Neural crest cell (in vitro differentiated cells): ENCODE data around the gene GPR139. TPM values are rescaled to one million over a fixed set of nuclear protein-coding genes. Genes with fewer than 3 reads are reported as not detected.

Experiments
- DNase-seq: peaks from one replicate; pipeline ENCODE4 v3.0.0; 2021; ENCODE audit warnings: low read depth, mixed read lengths, low spot score
- H3K27ac Mint-ChIP-seq: one replicate; pipeline ENCODE4 v1.8.0; 2021; ENCODE audit warnings: mild to moderate bottlenecking, mixed read lengths; ENCODE audit not compliant: unreplicated experiment
- H3K27me3 Mint-ChIP-seq: 2 replicates; pipeline ENCODE4 v1.8.0; 2021; ENCODE audit warnings: low read depth, mild to moderate bottlenecking, mixed read lengths
- H3K36me3 Mint-ChIP-seq: 2 replicates; pipeline ENCODE4 v1.8.0; 2021; ENCODE audit warnings: low read depth, mild to moderate bottlenecking, mixed read lengths
- H3K4me1 Mint-ChIP-seq: 2 replicates; pipeline ENCODE4 v1.8.0; 2021; ENCODE audit warnings: mixed read lengths
- H3K4me3 Mint-ChIP-seq: one replicate; pipeline ENCODE4 v1.8.0; 2021; ENCODE audit warnings: mild to moderate bottlenecking, mixed read lengths
- H3K9me3 Mint-ChIP-seq: 2 replicates; pipeline ENCODE4 v1.8.0; 2021; ENCODE audit warnings: mixed read lengths
- total RNA-seq: library from RNA; stranded (reverse); gene quantifications from 2 replicates; pipeline ENCODE4 v1.2.1, GENCODE V29; 2021
- TF ChIP-seq, protein P1 (sequence below): fragments of 200-600 bp; sonication (generic); conservative IDR thresholded peaks from 2 replicates; pipeline ENCODE4 v1.5.0; 2021; ENCODE audit warnings: antibody characterized with exemption, mild to moderate bottlenecking

GPR139 gene
- total RNA-seq, 1 donor from 2014 or later, result not detected

DNA sequence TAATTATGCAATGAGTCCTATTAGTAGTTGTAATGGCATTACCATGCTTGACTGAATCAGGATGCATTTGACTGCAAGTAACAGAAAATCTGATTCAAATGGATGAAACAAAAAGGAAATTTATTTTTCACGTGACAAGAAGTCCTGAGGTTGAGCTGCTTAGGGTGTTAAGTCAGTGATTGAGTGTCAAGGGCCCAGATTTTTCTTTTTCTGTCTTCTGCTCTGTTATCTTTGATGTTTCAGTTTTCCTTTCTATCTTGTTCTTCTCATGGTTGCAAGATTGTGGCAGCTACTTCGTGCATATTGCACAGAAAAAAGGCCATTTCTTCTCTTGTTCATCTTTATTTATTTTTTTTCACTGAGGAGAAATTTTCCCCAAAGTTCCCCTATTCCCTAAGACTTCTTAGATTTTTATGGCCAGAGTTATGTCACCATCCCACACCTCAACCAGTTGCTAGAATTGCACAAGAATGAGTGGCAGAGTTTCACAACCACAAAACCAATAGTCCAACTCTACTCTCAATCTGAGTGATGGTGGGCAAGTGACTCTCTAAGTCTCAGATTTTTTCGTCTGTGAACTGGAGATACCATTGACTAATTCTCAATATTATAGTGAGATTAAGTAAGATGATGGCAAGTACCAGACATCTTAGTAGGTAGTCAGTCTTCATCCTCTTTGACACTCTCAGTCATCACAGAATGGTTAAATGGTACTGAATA, 15.7 kb upstream of the GPR139 start:
- no peaks in the 10 kb centered on the region for H3K36me3 Mint-ChIP-seq
- no peak overlapping the region for H3K4me3 Mint-ChIP-seq
- TF ChIP-seq, protein P1, sequence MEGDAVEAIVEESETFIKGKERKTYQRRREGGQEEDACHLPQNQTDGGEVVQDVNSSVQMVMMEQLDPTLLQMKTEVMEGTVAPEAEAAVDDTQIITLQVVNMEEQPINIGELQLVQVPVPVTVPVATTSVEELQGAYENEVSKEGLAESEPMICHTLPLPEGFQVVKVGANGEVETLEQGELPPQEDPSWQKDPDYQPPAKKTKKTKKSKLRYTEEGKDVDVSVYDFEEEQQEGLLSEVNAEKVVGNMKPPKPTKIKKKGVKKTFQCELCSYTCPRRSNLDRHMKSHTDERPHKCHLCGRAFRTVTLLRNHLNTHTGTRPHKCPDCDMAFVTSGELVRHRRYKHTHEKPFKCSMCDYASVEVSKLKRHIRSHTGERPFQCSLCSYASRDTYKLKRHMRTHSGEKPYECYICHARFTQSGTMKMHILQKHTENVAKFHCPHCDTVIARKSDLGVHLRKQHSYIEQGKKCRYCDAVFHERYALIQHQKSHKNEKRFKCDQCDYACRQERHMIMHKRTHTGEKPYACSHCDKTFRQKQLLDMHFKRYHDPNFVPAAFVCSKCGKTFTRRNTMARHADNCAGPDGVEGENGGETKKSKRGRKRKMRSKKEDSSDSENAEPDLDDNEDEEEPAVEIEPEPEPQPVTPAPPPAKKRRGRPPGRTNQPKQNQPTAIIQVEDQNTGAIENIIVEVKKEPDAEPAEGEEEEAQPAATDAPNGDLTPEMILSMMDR, result no peak
- peaks cover 73% of the 10 kb centered on the region for H3K27me3 Mint-ChIP-seq
- H3K4me1 Mint-ChIP-seq, result no peaks in the 10 kb centered on the region
- no peaks in the 10 kb centered on the region for H3K9me3 Mint-ChIP-seq
- no peak for DNase-seq
- no peak overlapping the region for H3K27ac Mint-ChIP-seq

DNA sequence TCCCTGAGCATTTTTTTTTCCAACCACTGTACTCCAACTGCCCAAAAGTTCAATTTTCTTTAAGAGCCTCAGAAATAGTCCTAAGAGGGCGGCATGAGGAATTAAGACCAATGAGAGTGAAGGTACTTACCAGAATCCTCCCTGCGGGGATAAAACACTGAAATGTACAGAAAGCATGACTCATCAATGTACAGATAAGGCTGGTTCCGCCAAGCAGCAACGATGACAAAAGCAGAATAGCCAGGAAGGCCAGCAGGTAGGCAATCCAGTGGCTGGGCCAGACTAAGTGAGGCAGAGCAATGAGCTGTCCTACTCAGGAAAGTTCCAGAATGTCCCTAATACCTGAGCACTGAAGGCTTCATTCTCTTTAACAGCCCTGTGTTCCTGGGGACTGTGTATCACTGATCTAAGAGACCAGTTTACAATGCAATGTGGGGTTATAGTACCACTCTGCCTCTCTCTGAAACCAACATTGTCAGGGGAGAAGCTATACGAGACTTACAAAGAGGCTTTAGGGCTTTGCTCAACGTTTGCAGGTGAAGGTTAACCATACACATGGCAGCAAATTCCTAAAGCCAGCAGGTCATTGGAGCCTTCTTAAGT, 11.0 kb upstream of the GPR139 start:
- H3K27ac Mint-ChIP-seq, result peak overlapping the region; percentile 20
- TF ChIP-seq, protein P1, result no peak
- H3K4me3 Mint-ChIP-seq, result no peak overlapping the region

GRCh38 chr16:20079106-20079505, 5.4 kb upstream of the GPR139 start:
- Mint-ChIP-seq H3K36me3 (no peaks in the 10 kb centered on the region), H3K9me3 (no peaks in the 10 kb centered on the region), H3K4me3 (no peak overlapping the region), H3K27ac (no peak overlapping the region), H3K4me1 (peaks cover 5% of the 10 kb centered on the region), H3K27me3 (peaks cover 80% of the 10 kb centered on the region)
- no peak for DNase-seq
- TF ChIP-seq, protein P1, result no peak

More for the DNA sequence above, 11.0 kb upstream of the GPR139 start:
- H3K36me3 Mint-ChIP-seq, result no peaks in the 10 kb centered on the region
- no peaks in the 10 kb centered on the region for H3K4me1 Mint-ChIP-seq
- no peak for DNase-seq
- H3K9me3 Mint-ChIP-seq, result no peaks in the 10 kb centered on the region
- peaks cover 61% of the 10 kb centered on the region for H3K27me3 Mint-ChIP-seq

GRCh38 chr16:20075243-20075642, 1.6 kb upstream of the GPR139 start:
- DNase-seq, result no peak
- peak overlapping the region; percentile 61 for H3K4me3 Mint-ChIP-seq
- H3K27me3 Mint-ChIP-seq, result peaks cover 86% of the 10 kb centered on the region
- no peaks in the 10 kb centered on the region for H3K9me3 Mint-ChIP-seq
- H3K4me1 Mint-ChIP-seq, result peaks cover 11% of the 10 kb centered on the region
- H3K27ac Mint-ChIP-seq, result no peak overlapping the region
- no peaks in the 10 kb centered on the region for H3K36me3 Mint-ChIP-seq
- TF ChIP-seq, protein P1, result no peak

GRCh38 chr16:20074099-20074991, 655 bp upstream of the GPR139 start:
- Mint-ChIP-seq H3K4me1 (peaks cover 11% of the 10 kb centered on the region), H3K36me3 (no peaks in the 10 kb centered on the region), H3K27me3 (peaks cover 92% of the 10 kb centered on the region), H3K9me3 (no peaks in the 10 kb centered on the region), H3K4me3 (peak overlapping the region; percentile 27), H3K27ac (no peak overlapping the region)
- DNase-seq, result no peak
- TF ChIP-seq, protein P1, result no peak
